Fibroblast of lung (primary cell): Measurements from ENCODE around the gene GABRB2.

Source experiments
- EZH2 ChIP-seq: IDR thresholded peaks from 2 replicates; pipeline ENCODE4 v1.5.1; 2012; ENCODE audit warnings: low read length, control low read depth, mild to moderate bottlenecking; ENCODE audit errors: missing control alignments
- TF ChIP-seq, protein P1 (sequence below), 2 donors: IDR thresholded peaks in 1 of 2; conservative IDR thresholded peaks in 1 of 2; 1 replicate in 1 of 2; 2 replicates in 1 of 2; pipeline ENCODE4 v1.5.1; 2011 to 2012; ENCODE audit warnings: low read length in 2 of 2, control low read depth in 1 of 2, inconsistent platforms in 1 of 2, low read depth in 1 of 2, mild to moderate bottlenecking in 1 of 2

DNA sequence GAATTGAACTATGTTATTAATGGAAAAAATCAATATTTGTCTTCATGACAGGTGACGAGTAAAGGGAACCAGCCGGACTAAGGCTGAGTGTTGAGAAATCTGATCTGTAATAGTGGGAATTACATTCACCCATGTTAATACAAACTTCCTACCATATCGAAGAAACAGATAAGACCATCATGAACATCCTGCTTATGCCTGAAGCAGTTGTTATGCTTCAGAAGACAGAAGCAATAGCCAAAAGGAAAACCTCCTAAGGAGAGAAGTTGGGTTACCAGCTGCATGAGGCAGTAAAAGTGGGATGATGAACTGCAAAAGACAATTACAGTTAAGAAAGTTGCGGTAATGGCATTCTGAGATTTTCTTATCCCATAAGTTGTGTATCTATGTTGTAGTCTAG is 281.5 kb downstream of the GABRB2 start:
- TF ChIP-seq, protein P1, sequence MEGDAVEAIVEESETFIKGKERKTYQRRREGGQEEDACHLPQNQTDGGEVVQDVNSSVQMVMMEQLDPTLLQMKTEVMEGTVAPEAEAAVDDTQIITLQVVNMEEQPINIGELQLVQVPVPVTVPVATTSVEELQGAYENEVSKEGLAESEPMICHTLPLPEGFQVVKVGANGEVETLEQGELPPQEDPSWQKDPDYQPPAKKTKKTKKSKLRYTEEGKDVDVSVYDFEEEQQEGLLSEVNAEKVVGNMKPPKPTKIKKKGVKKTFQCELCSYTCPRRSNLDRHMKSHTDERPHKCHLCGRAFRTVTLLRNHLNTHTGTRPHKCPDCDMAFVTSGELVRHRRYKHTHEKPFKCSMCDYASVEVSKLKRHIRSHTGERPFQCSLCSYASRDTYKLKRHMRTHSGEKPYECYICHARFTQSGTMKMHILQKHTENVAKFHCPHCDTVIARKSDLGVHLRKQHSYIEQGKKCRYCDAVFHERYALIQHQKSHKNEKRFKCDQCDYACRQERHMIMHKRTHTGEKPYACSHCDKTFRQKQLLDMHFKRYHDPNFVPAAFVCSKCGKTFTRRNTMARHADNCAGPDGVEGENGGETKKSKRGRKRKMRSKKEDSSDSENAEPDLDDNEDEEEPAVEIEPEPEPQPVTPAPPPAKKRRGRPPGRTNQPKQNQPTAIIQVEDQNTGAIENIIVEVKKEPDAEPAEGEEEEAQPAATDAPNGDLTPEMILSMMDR (conservative IDR thresholded peaks at IDR 0.05 in 1 of 2, IDR thresholded peaks at IDR 0.05 in 1 of 2; ENCODE audit: low read depth in 1 of 2, low read length in 2 of 2) = no peak
- no peak for TF ChIP-seq EZH2
